ENCODE results near the gene ARHGAP12.
"Not testable (repeated sequence)": the region's sequence is repeated elsewhere in the genome, so short reads cannot be mapped to it uniquely, and the experiment has no call there.

ARHGAP12 gene

DNA sequence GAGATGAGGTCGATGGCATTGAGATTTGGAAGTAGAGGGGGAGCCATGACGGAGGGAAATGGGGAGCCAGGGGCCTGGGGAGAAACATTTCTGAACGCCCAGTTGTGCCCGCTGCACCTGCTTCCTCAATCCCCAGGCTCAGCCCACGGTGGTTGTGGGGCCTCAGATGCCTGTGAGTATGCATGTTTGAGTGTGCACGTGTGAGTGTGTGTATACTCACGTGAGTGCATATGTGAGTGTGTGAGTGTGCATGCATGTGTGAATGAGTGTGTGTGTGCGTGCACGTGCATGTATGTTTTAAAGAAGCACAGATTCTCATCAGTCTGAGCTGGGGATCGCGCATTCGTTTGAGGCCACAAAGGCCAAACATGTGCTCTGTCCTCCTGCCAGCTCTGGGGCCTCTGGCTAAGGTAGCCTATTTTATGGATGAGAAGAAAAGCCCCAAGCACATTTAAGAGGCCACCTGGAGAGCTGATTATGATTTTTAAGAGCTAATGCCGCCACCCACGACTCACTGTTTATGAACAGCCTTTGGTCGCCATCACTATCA lies 154.8 kb downstream of the ARHGAP12 start:
- no peak for DNase-seq (ENCODE audit: extremely low read depth in 1 of 2, low read depth in 1 of 2)

DNA sequence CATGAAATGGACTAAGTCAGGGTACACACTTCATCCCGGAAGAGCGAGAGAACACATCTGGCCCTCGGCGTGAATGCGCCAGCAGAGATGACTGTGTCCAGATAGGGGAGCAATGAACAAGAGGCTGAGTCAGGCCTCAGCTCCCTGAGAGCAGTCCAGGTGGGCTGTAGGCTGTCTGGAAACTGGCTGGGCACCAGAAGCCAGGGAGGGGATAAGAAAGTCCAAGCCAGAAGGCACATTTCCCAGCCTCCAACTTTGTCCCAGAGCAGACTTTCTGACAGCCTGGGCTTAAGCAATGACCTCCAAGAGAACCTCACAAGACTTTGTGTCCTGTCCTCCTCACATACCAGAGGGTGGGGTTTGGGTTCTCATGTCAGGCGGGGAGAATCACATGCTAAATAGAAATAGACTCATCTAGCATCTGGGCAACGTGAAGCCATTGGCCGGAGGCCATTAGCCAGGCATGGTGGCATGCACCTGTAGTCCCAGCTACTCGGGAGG lies 157.2 kb downstream of the ARHGAP12 start:
- no peak for DNase-seq (ENCODE audit: extremely low read depth in 1 of 2, low read depth in 1 of 2)

DNA sequence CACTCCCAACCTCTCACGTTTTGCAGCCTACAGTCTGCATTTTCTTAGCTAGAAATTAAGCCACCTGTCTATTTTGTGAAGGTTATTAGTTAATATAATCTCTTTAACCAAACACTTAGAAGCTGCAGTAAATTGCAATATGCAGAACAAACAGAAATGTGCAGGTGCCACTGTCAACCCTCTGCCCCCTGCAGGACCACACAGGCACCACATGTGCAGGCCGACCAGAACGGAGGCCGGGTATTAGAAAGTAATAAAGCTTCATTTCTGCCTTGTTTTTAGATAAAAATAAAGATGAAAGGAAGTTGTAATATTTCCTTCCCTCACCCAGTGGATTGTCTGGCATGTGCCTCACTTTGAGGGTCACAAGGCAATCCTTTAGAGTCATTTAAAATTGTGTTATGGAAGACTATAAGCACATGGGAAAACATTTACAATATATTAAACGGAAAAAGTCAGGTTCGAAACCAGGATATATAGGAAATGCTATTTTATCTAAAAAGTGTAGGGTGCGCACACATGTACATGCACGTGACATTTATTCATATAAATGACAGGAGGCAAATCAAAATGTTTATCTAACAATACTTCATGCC lies 158.2 kb downstream of the ARHGAP12 start:
- peak; percentile 24 to 47 for DNase-seq (ENCODE audit: extremely low read depth in 1 of 2, low read depth in 1 of 2)

DNA sequence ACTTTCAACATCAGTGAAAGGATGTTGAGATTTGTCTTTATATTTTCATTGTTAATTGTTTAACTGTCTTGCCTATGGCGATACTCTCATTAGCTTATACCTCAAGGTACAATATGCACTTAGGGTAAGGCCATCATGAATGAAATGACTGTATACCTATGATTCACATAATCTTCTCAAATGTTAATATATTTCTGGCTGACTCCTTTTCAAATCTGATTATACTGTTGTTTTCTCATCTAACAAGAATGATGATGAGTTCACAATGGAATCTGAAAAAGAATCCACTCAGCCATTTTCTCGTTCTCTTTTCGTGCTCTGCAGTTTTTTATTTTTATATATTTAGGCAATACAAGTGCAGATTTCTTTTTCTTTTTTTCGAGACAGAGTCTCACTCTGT lies 159.1 kb downstream of the ARHGAP12 start:
- DNase-seq (ENCODE audit: extremely low read depth in 1 of 2, low read depth in 1 of 2): no peak

DNA sequence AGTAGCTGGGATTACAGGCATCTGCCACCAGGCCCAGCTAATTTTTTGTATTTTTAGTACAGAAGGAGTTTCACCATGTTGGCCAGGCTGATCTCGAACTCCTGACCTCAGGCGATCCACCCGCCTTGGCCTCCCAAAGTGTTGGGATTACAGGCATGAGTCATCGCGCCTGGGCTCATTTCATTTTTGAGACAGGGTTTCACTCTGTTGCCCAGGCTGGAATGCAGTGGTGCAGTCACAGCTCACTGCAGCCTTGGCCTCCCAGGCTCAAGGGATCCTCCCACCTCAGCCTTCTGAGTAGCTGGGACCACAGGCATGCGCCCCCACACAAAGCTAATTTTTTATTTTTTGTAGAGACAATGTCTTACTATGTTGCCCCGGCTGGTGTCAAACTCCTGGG lies 159.7 kb downstream of the ARHGAP12 start:
- not testable (repeated sequence) for DNase-seq (ENCODE audit: extremely low read depth in 1 of 2, low read depth in 1 of 2)

DNA sequence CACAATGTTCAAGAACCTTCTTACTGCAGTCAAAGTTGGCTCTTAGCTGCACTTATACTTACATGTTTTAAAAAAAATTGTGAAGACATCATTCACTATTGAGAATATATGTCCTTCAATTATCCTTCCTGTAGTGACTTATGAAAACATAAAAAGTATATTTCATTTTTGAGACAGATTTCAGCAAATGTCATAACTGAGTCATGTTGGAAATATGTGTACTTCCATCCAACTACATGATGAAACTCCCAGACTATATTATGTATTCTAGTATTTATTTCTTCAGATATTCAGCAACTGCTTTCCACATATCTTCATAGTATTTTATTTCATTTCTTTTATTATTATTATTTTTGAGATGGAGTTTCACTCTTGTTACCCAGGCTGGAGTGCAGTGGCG lies 160.2 kb downstream of the ARHGAP12 start:
- no peak for DNase-seq (ENCODE audit: extremely low read depth in 1 of 2, low read depth in 1 of 2)

DNA sequence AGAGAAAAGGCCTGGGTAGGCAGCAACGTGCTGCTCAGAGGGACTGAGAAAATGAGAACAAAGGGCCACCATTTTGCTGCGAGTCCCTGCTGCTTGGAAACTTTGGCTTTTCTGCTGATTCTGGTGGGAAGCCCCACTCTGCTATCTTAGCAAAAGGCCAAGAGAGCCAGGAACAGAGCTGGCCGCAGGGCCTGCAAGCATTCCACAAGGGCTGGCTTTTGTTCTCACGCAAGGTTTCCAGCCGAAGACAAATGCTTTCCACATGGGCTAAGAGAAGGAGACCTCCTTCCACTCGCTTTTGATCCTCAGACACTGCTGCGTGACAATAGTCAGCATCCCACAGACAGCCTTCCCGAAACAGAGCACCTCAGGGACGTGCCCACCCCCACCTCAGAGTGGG lies 163.1 kb downstream of the ARHGAP12 start:
- no peak for DNase-seq (ENCODE audit: extremely low read depth in 1 of 2, low read depth in 1 of 2)

DNA sequence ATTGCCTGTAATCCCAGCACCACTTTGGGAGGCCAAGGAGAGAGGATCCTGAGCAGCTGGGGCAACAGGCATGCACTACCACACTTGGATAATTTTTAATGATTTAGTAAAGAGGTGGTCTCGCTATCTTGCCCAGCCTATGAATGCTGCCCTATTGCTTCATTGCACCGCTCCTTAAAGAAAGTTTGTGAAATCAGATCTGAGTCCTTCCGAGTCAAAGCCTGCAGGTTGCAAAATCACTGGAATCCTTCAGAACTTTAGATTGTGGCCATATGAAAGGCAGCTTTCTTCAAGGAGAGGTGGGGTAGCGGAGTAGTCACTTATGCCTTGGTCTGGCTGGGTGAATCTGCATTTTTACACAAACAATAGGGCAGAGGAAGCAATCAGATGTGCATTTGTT lies 166.3 kb downstream of the ARHGAP12 start:
- no peak for DNase-seq (ENCODE audit: extremely low read depth in 1 of 2, low read depth in 1 of 2)

DNA sequence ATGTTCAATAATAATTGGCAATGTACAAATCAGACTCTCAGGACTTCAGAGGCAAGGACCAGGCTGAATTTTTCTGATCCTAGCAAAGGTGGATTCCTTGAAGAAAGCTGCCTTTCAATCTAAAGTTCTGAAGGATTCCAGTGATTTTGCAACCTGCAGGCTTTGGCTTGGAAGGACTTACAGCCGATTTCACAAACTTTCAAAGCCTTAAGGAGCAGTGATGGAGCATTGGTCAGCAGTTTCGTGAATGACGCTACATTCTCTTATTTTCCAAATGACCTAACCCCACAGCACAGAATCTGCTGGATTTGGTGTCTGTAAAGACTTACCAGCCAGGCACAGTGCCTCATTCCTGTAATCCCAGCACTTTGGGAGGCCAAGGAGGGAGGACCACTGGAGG lies 167.5 kb downstream of the ARHGAP12 start:
- no peak for DNase-seq (ENCODE audit: extremely low read depth in 1 of 2, low read depth in 1 of 2)

DNA sequence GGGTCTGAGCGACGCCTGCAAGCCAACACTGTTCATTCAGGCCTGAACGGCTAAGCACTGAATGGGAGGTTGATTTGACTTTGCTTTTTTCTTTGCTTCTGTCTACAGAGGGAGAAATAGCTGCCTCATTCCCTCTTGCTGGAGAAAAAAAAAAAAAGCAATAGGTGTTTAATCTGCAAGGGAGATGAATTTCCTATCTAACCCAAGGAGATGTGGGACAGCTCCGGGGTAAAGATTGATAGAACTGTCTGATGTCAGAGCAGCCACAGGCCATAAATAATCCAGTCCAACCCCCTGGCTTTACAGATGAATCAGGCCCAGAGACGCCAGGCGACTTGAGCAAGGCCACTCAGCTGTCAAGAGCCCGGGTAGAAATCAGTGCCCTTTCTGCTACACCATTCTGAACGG lies 168.0 kb downstream of the ARHGAP12 start:
- no peak for DNase-seq (ENCODE audit: extremely low read depth in 1 of 2, low read depth in 1 of 2)

DNA sequence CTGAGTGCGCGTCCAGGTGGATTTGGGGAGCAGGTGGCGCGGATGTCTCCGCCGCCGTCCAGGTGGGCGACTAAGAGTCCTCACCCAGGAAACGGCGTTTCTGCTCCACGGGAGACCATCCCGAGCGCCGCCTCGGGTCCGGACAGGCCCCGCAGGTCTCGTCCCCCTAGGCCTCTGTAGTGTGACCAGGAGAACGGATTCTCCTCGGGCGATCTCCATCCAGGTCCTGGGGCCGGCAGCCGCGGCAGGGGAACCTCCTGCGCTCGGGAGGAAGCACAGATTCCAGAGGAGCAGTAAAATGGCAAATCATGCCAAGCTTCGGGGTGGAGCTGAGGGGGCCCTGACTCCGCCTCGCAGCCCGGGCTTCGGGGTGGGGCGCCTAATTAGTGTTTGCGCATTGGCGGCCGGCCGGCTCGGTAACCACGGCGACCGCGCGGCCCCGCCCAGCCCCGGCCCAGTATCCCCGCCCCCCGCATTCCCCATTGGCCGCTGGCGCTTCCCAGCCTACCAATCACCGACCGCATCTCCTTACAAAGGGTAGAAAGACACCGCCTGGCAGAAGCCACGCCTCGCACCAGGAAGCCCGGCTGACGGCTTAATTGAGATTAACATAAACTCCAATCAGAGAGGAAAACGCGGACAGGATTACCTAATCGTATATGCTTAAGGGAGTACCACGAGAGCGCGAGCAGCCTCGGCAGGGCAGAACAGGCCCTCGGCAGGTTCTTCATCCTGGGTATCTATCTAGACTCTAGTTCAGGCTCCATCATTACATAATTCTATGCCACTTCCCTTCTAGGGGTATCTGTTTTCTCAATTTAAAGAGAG lies 168.6 kb downstream of the ARHGAP12 start:
- DNase-seq (ENCODE audit: extremely low read depth in 1 of 2, low read depth in 1 of 2): peak; percentile 87 to 91

DNA sequence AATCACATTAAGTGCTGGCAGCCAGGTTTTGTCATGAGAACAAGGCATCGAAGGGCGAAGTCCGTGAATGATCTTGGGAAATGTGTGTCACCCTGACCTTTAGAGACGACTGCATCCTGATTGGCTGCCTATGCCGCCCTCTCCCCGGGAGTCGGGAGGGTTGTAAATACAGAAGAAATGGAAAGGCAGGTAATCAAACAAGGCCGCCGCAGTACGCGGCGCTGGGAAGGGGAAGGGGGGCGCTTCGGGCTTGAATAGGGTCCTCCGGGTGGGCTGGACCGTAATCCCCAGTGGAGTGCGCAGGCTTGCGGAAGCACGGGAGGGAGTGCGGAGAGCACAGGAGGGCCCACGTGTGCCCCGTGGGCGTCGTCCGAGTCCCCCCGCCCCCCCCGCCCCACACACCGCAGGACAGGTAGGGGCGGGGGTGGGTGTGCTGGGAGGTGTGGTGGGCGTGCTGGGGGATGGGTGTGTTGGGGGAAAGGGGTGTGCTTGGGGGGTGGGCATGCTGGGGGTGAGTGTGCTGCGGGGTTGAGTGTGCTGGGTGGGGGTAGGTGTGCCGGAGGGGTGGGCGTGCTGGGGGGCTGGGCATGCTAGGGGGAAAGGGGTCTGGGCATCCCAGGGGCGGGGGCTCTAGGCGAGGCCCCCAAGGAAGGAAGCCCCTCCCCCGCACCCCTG lies 169.4 kb downstream of the ARHGAP12 start:
- peak in 1 of 2 donors; percentile 29 for DNase-seq (ENCODE audit: extremely low read depth in 1 of 2, low read depth in 1 of 2)

DNA sequence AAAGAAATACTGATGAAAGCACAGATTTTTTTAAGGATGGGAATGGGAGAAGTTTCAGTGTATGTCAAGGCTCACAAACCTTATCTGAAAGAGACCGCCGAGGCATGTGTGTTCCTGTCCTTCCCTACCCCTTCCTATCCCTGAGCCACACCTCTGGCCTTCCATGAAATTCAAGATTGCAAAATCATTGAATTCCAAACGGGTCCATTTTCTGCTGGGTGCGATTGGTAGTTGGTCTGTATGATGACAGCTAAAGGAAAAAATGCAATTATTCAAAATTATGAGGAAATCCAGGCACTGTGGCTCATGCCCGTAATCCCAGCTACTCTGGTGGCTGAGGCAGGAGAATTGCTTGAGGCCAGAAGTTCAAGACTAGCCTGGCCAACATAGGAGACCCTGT lies 170.1 kb downstream of the ARHGAP12 start:
- DNase-seq (ENCODE audit: extremely low read depth in 1 of 2, low read depth in 1 of 2): no peak

DNA sequence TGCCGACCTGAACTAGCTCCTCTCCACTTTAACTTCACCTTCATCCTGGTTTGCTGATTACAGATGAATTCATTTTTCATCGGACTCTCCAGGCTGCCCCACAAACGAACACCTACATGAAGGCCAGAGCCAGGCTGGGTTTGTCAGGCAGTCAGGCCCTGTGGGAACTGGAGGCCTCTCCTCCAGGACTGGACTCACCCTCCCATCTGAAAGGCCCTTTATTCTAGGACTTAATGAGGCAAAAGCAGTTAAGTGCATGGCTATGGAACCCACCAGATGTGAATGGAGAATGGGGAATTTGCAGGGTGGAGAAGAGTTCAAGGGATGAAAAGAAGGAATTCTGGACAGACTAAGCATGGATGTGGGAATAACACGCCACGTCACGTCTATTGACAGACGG lies 170.8 kb downstream of the ARHGAP12 start:
- DNase-seq (ENCODE audit: extremely low read depth in 1 of 2, low read depth in 1 of 2): no peak

DNA sequence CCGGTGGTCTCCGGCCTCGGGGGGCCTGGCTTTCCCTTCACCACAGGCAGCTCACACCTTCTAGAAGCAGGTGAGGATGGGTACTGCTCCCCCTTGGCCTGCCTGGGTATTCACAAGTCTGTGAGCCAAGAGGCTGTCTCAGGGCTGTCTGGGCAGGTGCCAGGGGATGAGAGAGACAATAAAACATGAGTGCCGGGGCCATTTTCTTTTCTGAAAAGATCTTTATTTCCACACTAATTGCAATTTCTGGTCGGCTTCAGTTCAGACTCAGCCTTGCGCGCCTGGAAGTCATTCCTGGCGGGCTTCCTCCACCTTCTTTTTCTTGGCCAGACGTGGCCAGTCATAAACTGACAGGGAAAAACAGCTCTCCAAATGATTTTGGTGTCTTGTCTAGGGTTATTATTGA lies 171.2 kb downstream of the ARHGAP12 start:
- DNase-seq (ENCODE audit: extremely low read depth in 1 of 2, low read depth in 1 of 2): no peak

DNA sequence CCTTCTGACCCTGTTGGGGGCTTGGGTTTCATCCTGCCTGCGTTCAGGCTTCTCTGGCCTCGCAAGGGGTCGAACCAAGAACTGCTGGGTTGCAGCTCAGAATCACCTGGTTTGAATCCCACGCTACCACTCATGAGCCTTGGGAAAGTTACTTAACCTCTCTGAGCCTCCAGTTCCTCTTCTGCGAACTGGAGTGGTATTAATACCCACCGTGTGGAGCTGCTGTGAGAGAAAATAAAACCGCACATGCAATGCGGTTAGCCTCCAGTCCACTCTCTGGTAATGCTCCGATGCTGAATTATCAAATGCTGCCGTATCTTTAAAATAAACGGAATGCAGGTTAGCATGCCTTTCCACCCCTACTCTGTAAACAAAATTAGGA lies 171.9 kb downstream of the ARHGAP12 start:
- no peak for DNase-seq (ENCODE audit: extremely low read depth in 1 of 2, low read depth in 1 of 2)

DNA sequence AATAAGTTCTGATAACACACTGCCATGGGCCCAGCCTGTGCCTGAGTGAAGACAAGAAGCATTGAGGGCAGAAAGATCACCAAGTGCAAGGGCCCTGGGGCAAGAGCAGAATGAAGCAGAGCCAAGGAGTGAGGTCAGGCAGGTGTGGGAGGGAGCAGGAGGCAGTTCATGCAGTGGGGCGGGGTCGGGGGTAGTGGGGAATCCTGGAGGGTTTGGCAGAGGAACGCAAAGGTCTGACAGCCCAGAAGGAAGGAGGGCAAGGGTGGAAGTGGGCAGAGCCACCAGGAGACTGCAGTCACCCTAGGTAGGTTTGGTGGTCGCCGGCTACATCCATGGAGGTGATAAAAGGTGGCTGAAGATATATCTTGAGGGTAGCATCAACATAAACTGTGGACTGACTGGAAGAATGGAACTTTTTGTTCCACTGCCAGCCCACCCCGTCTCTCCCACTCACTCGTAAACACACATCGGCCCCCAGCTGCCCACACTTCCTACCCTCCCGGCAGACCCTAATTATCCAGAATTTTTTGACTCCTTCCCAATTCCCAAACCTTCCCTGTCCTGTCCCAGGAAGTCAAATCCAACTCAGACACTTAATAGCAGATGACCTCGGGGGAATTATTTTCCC lies 172.4 kb downstream of the ARHGAP12 start:
- DNase-seq (ENCODE audit: extremely low read depth in 1 of 2, low read depth in 1 of 2): no peak

Measured in activated CD8-positive, alpha-beta memory T cell treated with anti-CD3 and anti-CD28 coated beads for 1 hour (primary cell).